GM19025 (cell line): ENCODE results near the gene ANKDD1B.

Source experiments
- ATAC-seq: cut with Tn5 transposase; IDR thresholded peaks from one replicate; pipeline ENCODE4 v1.9.1; 2021; ENCODE audit warnings: mild to moderate bottlenecking, low read depth, moderate library complexity; ENCODE audit not compliant: unreplicated experiment

ANKDD1B gene

DNA sequence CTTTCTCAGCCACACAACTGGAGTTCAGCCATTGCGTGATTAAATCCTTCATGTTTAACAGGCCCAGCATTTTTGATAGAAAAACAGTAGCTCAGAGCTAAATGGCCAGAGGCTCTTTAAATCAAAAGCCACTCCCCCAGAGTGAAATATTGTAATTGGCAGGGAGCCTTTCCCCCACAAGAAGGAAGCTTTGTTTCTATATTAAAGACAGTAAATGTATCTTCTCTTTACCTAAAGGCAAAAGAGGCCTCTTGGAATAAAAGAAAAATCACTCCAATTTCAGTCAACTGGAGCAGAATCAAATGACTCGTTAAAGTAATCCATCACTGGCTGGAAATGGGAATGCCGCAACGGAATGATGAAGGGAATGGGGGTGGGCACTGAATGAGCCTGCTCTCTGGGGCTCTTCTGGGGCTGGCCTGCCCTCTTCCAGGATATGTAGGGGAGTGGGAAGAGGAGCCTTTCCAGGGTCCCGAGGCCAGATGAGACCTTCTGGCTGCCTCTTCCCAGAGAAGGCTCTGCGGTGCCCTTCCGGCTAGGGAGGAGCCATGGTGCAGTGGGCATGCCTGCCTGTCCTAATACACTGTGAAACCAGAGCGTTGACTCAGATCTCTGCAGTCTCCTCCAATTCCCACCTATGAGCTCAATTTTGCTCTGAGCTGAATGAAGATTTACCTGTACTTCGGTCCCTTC, 45.2 kb downstream of the ANKDD1B start:
- no peak for ATAC-seq

DNA sequence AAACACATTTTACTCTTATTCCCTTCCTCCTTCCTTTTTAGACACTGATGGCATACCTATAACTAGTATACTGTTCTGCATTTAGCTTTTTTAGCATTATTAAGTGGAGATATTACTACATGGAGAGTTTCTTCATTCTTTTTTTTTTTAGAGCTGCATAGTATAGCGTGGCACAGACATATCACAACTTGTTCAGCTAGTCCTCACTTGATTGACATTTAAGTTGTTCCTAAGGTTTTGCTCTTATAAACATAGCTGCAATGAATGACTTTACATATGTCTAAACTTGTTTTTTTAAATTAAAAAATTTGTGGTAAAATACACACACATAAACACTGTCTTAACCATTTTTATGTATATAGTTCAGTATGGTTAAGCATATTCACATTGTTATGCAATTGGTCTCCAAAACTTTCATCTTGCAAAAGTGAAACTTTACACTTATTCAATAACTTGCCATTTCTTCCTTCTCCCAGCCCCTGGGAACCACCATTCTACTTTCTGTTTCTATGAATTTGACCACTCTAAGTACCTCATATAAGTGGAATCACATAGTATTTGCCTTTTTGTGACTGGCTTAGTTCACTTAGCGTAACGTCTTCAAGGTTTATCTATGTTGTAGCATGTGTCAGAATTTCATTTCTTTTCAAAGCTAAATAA, 48.7 kb downstream of the ANKDD1B start:
- no peak for ATAC-seq

DNA sequence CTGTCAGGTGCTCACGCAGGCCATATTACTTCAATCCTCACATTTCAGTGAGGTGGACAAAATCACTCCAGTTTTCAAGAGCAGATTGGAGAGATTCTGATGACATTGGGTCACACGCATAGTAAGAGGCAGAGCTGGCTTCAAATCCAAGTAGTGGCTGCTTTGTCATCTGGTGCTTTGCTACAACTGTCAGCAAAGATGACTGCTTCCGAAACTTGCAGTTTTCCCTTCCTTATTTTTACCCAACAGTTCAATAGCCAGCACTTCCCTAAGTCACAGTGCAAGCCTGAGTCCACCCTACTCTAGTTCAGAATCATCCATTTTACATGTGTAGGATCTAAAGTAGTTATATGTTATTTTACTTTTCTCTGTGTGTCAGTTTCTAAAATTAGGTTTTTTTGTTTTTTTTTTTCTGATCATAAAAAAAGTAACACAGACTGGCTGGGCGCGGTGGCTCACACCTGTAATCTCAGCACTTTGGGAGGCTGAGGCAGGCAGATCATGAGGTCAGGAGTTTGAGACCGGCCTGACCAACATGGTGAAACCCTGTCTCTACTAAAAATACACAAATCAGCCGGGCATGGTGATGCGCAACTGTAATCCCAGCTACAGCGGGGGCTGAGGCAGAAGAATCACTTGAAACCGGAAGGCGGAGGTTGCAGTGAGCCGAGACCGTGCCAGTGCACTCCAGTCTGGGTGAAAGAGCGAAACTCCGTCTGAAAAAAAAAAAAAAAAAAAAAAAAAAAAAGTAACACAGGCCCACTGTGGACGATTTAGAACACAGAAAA, 49.6 kb downstream of the ANKDD1B start:
- ATAC-seq = peak; percentile 56

DNA sequence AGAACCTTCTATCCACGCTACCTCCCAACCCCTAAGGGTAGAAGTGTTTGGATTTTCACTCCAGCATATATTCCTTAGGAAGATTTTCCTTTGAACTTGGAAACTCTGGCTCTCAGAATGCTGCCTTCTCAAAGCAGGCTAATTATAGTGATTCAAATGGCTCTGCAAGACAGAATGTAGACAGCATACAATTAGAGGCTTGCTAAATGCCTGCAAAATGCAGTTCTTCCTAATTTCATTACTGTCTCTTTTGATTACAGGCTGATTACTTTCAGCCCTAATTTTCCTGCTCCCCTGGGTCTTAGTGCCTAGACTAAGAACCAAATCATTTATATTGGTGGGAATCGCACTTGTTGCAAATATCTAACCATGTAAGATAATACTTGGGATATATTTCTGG, 50.8 kb downstream of the ANKDD1B start:
- ATAC-seq = no peak

DNA sequence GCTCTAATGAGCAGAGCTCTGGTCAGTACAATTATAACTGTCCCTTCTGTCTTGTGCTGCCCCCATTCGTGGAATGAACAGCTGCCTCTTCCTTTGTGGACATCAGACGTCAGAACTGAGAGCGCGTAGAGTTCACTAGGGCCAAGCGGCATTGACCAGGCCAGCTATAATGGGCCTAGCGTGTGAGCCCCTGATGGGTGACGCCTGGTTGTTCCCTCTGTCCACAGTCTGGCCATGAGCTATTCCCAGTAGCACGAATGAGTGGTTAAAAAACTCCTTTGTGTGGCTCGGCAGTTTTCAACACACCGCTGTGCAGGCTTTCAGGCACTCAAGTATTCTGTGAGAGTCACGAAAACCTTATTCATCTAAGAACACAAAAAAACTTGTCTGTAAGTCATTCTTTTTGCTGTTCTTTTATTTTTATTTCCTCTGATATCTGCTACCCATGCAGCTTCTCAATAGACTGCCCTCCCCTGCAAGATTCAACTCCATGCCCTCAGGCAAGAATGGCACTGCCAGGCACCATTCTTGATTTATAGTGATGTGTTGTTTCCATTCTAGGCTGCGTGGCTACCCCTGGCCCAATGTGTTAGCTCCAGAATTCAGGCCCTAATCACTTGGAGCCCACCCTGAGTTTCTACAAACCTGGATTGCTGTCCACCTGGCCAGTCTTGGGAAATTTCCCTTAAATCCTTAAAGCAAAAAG, 52.5 kb downstream of the ANKDD1B start:
- ATAC-seq = no peak

DNA sequence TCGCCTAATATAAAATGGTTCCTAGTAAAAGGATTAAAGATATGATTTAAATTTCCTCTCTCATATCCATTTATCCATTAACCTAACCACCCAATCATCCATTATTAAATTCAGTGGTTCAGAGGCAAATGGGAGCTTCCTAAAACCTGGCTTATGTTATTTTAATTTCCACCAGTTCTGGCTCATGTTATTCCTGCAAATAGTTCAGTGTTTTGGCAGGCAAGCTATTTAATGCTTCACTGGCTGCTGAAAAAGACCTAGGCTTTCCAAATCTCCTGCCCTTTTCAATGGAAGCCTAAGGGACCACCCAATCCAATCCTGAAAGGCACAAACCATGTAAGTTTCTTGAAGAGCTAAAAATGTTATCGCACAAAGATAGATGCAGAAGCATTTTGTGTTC, 53.7 kb downstream of the ANKDD1B start:
- ATAC-seq = no peak

DNA sequence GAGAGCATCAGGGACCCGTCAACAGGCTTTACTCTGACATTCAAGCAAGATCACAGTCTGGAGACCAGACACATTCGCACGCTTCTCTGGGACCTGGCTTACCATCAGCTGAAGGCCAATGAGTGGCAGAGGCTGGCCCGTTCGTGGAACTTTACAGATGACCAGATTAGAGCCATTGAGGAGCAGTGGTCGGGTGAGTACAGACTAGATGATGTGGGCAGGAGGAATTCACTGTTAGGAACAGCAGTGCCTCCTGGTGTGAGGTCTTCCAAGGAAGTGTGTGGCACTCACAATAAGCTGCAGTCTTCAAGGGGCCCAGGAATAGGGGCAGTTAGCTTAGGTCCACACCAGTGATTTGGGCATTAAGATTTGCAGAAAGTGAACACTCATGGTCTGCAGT, 55.5 kb downstream of the ANKDD1B start:
- no peak for ATAC-seq

DNA sequence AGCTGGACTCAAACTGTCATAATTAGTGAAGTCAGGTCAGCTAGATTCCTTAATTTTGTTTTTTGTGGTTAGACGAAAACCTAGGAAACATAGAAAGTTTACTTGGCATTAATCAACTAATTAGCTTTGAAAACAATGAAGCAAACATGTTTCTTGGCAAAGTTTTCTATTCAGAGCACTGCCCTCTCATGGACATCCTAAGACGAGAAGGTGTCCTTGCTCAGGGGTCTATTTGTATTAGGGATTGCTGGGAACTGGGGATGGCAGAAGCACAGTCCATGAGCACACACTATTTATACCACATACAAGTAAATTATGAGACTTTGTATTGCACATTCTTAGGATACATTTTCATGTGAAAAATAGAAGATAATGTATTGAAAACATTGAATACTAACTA, 56.3 kb downstream of the ANKDD1B start:
- no peak for ATAC-seq

DNA sequence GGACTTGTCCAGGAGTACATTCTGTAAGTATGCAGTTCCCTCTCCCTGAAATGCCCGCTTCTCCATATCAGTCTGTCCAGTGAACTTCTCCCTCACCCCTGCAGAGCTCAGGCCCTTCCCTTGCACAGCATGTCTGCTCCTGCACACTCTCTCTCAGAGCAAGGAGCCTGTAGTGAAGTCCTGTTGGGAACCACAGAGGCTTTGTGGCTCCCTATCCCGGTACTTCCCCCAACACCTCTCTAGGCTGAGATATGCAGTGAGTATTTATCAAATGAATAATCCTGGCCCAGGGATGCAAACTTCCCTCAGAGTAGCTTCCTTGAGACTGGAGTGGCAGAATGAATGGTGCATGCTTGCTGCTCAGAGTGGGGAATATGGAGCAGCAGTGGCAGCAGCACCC, 57.2 kb downstream of the ANKDD1B start:
- ATAC-seq = peak; percentile 2

DNA sequence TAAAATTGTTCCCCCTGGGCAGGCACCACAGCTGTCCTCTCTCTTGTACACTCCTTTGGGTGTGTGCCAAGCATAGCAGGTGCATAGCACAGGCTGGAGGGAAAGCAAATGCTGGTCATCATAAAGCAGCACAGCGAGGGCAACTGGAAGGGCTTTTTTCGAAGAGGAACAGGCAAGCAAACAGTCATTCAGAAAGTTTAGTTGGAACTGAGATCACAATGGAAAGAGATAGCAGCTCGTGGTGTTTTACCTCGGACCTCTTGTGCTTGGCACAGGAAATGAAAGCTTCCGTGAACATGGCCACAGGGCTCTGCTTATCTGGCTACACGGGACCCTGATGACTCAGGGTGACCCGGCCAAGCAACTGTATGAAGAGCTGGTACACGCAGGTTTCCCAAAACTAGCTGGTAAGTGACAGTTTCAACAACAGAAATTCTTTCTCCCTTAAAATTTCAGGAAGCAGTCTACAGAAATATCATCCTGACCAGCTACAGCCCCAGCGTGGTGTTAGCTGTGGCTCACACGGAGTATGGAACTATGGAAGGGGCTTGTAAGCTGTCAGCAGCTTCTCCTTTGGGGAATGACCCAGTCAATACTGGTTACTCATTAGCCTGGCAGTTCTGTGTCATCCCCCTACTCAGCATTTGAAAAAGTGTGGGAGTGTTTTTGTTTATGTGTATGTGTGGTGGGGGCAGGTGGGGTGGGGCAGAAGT, 57.9 kb downstream of the ANKDD1B start:
- ATAC-seq = peak; percentile 94

DNA sequence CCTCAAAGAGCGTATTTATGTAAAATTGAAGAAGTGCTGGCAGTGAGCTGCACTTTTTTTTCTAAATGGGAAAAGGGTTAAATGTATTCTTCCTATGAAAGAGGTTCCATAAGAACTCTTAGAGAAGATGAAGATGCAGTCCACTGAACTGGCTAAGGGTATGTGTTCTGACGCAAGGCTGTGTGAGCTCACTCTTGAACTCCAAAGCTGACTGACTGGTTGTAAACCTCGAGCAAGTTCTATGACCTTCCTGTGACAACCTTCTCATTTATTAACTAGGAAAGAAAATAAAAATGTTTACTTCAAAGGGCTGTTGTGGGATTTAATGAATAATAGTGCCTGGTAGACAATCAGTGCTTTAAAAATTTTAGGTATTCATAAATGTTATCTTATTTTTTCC, 59.3 kb downstream of the ANKDD1B start:
- ATAC-seq = no peak

DNA sequence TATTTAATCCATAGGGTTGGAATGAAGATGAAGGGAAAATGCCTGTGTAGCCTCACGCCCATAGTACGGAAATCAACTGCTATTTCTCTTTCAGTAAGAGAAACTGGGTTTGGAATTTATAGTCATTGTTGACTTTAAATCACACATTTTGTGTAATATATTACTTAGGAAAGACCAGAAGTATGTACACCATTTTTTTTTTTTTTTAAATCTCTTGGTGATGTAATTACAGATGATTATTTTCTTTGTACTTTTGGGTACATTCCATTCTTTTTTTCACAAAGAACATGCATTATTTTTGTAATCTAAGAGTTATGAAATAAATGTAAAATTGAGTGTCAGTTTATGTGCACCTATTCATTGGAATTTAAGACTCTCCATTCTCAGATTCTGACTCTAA, 60.3 kb downstream of the ANKDD1B start:
- ATAC-seq = no peak

DNA sequence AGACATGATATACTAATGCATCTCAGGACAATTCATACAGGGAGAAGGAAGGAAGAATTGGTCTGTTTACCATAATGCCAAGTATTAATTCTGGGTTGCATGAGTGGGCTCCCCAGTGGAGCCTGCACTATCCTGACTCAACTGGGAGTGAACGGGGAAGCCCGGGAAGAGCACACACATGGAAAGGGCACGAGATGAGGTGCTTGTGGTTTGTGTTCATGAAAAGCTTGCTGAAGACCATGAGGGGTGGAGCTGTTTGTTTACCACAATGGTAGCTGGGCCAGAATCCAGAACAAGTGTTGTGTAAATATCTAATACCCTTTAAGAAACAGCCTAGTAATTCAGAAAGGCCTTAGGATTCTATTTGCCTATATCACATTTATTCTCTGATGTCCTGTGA, 61.4 kb downstream of the ANKDD1B start:
- no peak for ATAC-seq

DNA sequence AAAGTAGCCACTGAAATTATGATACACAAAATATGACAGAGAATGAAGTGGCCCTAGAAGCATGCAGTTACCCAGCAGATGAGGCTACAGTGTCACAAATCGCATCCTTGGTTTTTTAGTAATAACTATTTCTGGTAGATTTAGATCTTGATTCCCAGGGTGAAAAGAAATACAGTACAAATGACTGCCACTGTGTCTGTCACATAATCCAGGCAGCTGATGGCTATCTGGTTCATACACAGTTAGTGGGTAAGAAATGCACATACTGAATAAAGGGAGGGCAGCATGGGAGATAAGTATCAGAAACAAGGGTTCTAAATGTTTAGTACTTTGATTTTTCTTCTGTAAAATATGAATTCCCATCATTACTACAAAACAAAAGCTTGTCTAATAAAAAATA, 64.5 kb downstream of the ANKDD1B start:
- ATAC-seq = no peak

DNA sequence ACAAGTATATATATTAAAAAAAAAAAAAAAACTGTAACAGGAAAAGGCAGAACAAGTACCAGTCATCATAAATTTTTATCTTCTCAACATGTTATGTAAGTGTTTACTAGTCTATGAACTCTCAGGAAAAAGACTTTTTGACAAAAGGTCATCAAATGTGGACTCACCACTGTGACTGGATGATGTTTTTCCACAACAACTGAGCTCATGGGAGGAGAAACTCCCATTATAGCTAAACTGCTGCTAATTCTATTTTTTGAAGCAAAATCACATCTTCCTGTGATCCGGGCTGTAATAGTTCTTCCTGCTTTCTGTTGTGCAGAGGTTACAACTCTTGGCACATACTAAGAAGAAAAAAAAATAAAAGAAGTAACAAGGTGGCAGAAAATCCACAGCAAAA, 66.4 kb downstream of the ANKDD1B start:
- no peak for ATAC-seq

DNA sequence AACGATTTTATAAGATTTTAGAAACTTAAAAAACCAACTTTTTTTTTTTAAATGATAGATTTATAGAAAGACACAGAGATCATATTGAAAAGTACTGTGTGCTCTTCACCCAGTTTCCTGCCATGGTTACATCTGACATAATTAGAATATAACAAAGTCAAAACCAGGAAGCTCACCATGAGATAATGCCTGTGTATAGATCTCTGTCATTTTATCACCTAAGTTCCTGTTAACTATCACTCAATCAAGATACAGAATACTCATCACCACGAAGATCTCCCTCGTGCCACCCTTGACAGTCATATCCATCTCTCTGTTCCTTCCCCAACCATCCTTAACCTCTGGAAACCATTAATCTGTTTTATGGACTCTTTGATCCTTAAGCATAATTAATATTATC, 66.9 kb downstream of the ANKDD1B start:
- ATAC-seq = no peak

DNA sequence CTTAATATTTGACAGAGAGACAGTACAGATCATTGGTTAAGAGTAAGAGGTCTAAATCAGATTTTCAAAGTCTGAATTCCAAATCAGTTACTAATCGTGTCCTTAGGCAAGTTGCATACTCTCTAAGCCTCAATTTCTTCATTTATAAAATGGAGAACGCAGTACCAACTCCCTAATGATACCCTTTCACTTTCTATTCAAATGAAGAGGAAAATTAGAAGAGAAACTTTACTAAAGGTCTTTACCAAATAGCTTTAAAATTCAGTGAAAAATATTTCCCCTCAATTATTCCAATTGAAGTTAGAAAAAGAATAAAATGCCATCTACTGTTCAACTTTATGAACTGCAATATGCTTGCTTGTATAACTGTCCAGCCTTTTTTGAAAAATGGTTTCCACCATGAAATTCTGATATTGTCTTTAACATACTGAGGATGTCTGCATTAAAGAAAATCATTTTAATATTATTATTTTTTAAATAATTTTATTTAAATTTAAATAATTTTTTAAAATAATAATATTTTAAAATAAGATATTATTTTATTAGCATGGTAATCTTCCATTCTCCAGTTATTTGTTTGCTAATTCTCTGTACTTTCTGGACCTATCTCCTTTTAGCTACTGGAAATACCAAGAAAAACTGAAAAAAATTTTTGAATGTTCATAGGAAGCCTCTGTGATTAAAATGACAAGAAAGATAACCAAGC, 70.0 kb downstream of the ANKDD1B start:
- ATAC-seq = no peak

DNA sequence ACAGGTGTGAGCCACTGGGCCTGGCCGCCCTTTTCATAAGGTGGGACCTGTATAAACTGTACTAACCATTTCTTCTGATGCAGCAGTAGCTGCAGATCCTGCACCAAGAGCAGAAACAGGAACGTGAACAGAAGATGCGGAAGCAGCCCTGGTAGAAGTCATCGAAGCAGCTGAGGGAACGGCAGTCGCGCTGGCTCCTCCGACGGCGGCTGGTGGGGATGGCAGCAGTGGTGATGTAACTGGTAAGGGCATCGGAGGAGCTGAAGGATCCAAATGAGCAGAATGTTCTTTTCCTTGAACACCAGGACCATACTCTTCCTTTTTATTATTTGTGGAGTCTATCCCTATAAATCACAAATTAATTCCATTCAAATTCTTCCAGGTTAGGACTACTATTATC, 73.9 kb downstream of the ANKDD1B start:
- no peak for ATAC-seq

DNA sequence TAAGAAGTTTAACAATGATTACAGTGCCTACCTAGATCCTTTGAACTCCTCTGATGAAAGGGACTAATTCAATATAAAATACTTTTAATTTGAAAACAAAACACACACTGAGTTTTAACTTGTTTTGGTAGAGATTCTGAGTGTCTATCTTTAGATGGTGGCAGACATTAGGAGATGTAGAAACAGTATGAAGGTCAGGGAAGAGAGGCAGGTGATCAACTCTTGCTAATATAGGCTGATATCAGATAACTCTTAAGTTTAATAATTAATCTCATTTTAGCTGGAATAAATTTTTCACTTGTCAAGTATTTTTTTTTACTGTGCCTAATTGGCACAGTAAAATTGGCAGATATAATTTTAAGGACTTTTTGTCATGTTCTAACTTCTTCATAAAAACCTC, 75.2 kb downstream of the ANKDD1B start:
- no peak for ATAC-seq

DNA sequence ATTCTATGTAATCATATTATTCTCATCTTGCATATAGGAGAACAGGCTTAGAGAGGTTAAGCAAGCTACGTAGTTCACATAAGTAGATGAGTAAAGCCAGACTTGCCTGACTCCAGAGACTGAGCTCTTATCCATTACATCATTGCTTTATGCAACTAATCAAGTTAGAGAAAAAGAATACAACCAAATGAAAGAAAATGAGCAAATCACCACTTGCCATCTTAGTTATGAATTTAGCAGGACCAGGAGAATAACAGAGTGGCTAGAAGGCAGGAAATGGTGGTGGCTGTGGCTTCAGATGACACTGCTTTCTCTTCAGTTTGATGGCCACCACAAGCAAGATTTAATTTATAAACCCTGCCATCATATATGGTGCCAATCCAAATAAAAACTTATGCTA, 79.4 kb downstream of the ANKDD1B start:
- no peak for ATAC-seq
